ENCODE data around the gene NLRP3. TPM values are rescaled to one million over a fixed set of nuclear protein-coding genes. Genes with fewer than 3 reads are reported as not detected.

Gene NLRP3
- total RNA-seq, 1 donor from 2014 or later = not detected

GRCh38 chr1:247456021-247456420 lies 40.0 kb downstream of the NLRP3 start:
- Mint-ChIP-seq H3K27ac (no peak overlapping the region), H3K9me3 (ENCODE audit: low read depth) (no peaks in the 10 kb centered on the region), H3K4me3 (ENCODE audit: low read depth) (no peak overlapping the region), H3K36me3 (ENCODE audit: insufficient read depth) (no peaks in the 10 kb centered on the region), H3K4me1 (ENCODE audit: low read depth) (no peaks in the 10 kb centered on the region), H3K27me3 (peaks cover 21% of the 10 kb centered on the region)
- DNase-seq (ENCODE audit: low spot score, unreplicated experiment) = no peak
- TF ChIP-seq CTCF (IDR thresholded peaks at IDR 0.05; ENCODE audit: unreplicated experiment) = no peak

- H3K4me3 Mint-ChIP-seq (ENCODE audit: low read depth) = no peak overlapping the region
- DNase-seq (ENCODE audit: low spot score, unreplicated experiment) = no peak
- H3K36me3 Mint-ChIP-seq (ENCODE audit: insufficient read depth) = no peaks in the 10 kb centered on the region
- TF ChIP-seq CTCF (IDR thresholded peaks at IDR 0.05; ENCODE audit: unreplicated experiment) = no peak
- peaks cover 14% of the 10 kb centered on the region for H3K27me3 Mint-ChIP-seq
- H3K27ac Mint-ChIP-seq = no peak overlapping the region
- H3K9me3 Mint-ChIP-seq (ENCODE audit: low read depth) = peaks cover under 1% of the 10 kb centered on the region
- no peaks in the 10 kb centered on the region for H3K4me1 Mint-ChIP-seq (ENCODE audit: low read depth)
Observed at GRCh38 chr1:247456914-247457639, 41.1 kb downstream of the NLRP3 start.

GRCh38 chr1:247459507-247459906 lies 43.5 kb downstream of the NLRP3 start:
- H3K4me3 Mint-ChIP-seq (ENCODE audit: low read depth) = no peak overlapping the region

GRCh38 chr1:247465796-247466195 lies 49.8 kb downstream of the NLRP3 start:
- TF ChIP-seq CTCF (IDR thresholded peaks at IDR 0.05; ENCODE audit: unreplicated experiment) = no peak
- H3K4me1 Mint-ChIP-seq (ENCODE audit: low read depth) = no peaks in the 10 kb centered on the region
- no peak overlapping the region for H3K4me3 Mint-ChIP-seq (ENCODE audit: low read depth)
- H3K27ac Mint-ChIP-seq = no peak overlapping the region
- no peaks in the 10 kb centered on the region for H3K36me3 Mint-ChIP-seq (ENCODE audit: insufficient read depth)
- no peaks in the 10 kb centered on the region for H3K27me3 Mint-ChIP-seq
- DNase-seq (ENCODE audit: low spot score, unreplicated experiment) = no peak
- peaks cover 7% of the 10 kb centered on the region for H3K9me3 Mint-ChIP-seq (ENCODE audit: low read depth)

More at GRCh38 chr1:247459507-247459906, 43.5 kb downstream of the NLRP3 start:
- Mint-ChIP-seq H3K36me3 (ENCODE audit: insufficient read depth) (no peaks in the 10 kb centered on the region), H3K4me1 (ENCODE audit: low read depth) (no peaks in the 10 kb centered on the region), H3K9me3 (ENCODE audit: low read depth) (peaks cover 7% of the 10 kb centered on the region), H3K27me3 (peaks cover 5% of the 10 kb centered on the region), H3K27ac (no peak overlapping the region)
- DNase-seq (ENCODE audit: low spot score, unreplicated experiment) = no peak
- no peak for TF ChIP-seq CTCF (IDR thresholded peaks at IDR 0.05; ENCODE audit: unreplicated experiment)

GRCh38 chr1:247467129-247467528 lies 51.2 kb downstream of the NLRP3 start:
- TF ChIP-seq CTCF (IDR thresholded peaks at IDR 0.05; ENCODE audit: unreplicated experiment) = no peak
- no peaks in the 10 kb centered on the region for H3K36me3 Mint-ChIP-seq (ENCODE audit: insufficient read depth)
- H3K4me3 Mint-ChIP-seq (ENCODE audit: low read depth) = no peak overlapping the region
- H3K27me3 Mint-ChIP-seq = no peaks in the 10 kb centered on the region
- peaks cover 6% of the 10 kb centered on the region for H3K9me3 Mint-ChIP-seq (ENCODE audit: low read depth)
- no peak overlapping the region for H3K27ac Mint-ChIP-seq
- H3K4me1 Mint-ChIP-seq (ENCODE audit: low read depth) = no peaks in the 10 kb centered on the region
- no peak for DNase-seq (ENCODE audit: low spot score, unreplicated experiment)
